Mucosa of descending colon (tissue), 3 donors: ENCODE data around the gene LEFTY2. TPM values are rescaled to one million over a fixed set of nuclear protein-coding genes. Genes with fewer than 3 reads are reported as not detected.
A peak's percentile ranks its signal among the peaks of the same experiment; 100 is the strongest.

Source experiments
- ATAC-seq: fragments of 200-7000 bp; cut with Tn5 transposase; one replicate; pipeline ENCODE4 v1.9.1; 2020; ENCODE audit warnings: mild to moderate bottlenecking, moderate library complexity
- DNase-seq, 3 donors: peaks; one replicate each; pipeline ENCODE4 v3.0.0-alpha.2; 2020
- H3K36me3 ChIP-seq: fragments of 200-600 bp; one replicate; pipeline ENCODE4 v1.8.0; 2021; ENCODE audit warnings: low read depth, mild to moderate bottlenecking
- H3K4me1 ChIP-seq: fragments of 200-600 bp; one replicate; pipeline ENCODE4 v1.8.0; 2021; ENCODE audit warnings: low read depth, mild to moderate bottlenecking
- H3K4me3 ChIP-seq: fragments of 200-600 bp; one replicate; pipeline ENCODE4 v1.8.0; 2021; ENCODE audit warnings: mild to moderate bottlenecking
- H3K9me3 ChIP-seq: fragments of 200-600 bp; one replicate; pipeline ENCODE4 v1.8.0; 2021; ENCODE audit warnings: mild to moderate bottlenecking
- CTCF ChIP-seq: fragments of 200-600 bp; IDR thresholded peaks from one replicate; pipeline ENCODE4 v1.8.0; 2022; ENCODE audit warnings: antibody characterized with exemption, mild to moderate bottlenecking
- intact Hi-C, 2 donors: fragments of 100-400 bp; cut with DNase I in 1 of 2; cut with micrococcal nuclease in 1 of 2; formaldehyde crosslinking; loops; one replicate each; pipeline versions ENCODE4 v1.11.0 to v1.11.1; 2022; cut with DNase I, micrococcal nuclease
- long read RNA-seq, 2 donors: library from polyadenylated mRNA; unstranded; transcript quantifications; one replicate each; pipeline ENCODE4 v2.0.0, GENCODE V29; 2019 to 2021
- total RNA-seq, 3 donors: library from RNA; stranded (reverse); fragmentation: NEBNext Ultra II Directional in 2 of 3; extraction: Animal tissue kit (Norgen Biotek cat#: 25700) in 2 of 3; gene quantifications; one replicate each; pipeline versions ENCODE4 v1.2.1 to v1.2.4, GENCODE V29; 2021 to 2023
- donor health status: DM: no; HTN: no; CAD: no; lungs with moderate emphysema.
- donor health status: DM: no; HTN: no; CAD: no.
- donor health status: DM: no; HTN: yes; CAD: no.

The LEFTY2 gene, protein sequence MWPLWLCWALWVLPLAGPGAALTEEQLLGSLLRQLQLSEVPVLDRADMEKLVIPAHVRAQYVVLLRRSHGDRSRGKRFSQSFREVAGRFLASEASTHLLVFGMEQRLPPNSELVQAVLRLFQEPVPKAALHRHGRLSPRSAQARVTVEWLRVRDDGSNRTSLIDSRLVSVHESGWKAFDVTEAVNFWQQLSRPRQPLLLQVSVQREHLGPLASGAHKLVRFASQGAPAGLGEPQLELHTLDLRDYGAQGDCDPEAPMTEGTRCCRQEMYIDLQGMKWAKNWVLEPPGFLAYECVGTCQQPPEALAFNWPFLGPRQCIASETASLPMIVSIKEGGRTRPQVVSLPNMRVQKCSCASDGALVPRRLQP
- under 1 TPM; 0.32 to 0.77 (median 0.35) TPM for total RNA-seq
- long read RNA-seq, donor 1 = 0 reads
- long read RNA-seq, donor 2 = 0 reads

GRCh38 chr1:225941187-225941941 lies at the start of gene LEFTY2:
TSS of gene LEFTY2 (minus strand) at chr1:225941220. CDS start at chr1:225941140, 80 bp downstream.
- Histone ChIP-seq H3K36me3 (no peaks in the 10 kb centered on the region), H3K9me3 (no peaks in the 10 kb centered on the region), H3K4me1 (no peaks in the 10 kb centered on the region), H3K4me3 (no peak within 1 kb of the TSS)
- intact Hi-C loops = no loop called here
- DNase-seq (no peak), ATAC-seq (no peak)
- no peak for TF ChIP-seq CTCF

- ATAC-seq (peak; percentile 59), DNase-seq (no peak)
- Histone ChIP-seq H3K4me1 (no peaks in the 10 kb centered on the region), H3K9me3 (no peaks in the 10 kb centered on the region), H3K4me3 (no peak overlapping the region), H3K36me3 (no peaks in the 10 kb centered on the region)
- intact Hi-C loops = no loop called here
- peak; percentile 38 for TF ChIP-seq CTCF
Observed at GRCh38 chr1:225987491-225988316, 46.7 kb upstream of the LEFTY2 start.

DNA sequence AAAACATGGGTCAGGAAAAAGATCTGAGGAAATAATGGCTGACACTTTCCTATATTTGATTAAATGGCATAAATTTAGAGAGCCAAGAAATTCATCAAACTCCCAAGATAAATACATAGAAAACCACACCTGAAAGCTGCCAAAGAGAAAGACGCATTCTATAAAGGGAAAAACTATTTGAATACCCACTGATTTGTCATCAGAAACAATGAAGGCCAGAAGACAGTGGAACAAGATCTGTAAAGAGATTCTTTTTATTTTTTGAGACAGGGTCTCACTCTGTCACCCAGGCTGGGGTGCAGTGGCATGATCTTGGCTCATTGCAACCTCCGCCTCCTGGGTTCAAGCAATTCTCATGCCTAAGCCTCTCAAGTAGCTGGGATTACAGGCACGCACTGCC lies 40.7 kb upstream of the LEFTY2 start:
- Histone ChIP-seq H3K36me3 (no peaks in the 10 kb centered on the region), H3K9me3 (no peaks in the 10 kb centered on the region), H3K4me1 (peaks cover 13% of the 10 kb centered on the region), H3K4me3 (no peak overlapping the region)
- ATAC-seq = no peak
- DNase-seq = no peak
- intact Hi-C loops = no loop called here
- TF ChIP-seq CTCF = no peak

- Histone ChIP-seq H3K4me3 (no peak overlapping the region), H3K36me3 (no peaks in the 10 kb centered on the region)
Observed at GRCh38 chr1:225980005-225980836, 39.2 kb upstream of the LEFTY2 start.

More at GRCh38 chr1:225980005-225980836, 39.2 kb upstream of the LEFTY2 start:
- H3K9me3 ChIP-seq = no peaks in the 10 kb centered on the region
- intact Hi-C loops = no loop called here
- DNase-seq = peak; percentile 64 to 78 (median 64)
- peak; percentile 87 for ATAC-seq
- no peak for TF ChIP-seq CTCF
- H3K4me1 ChIP-seq = peaks cover 13% of the 10 kb centered on the region
